ENCODE results near the gene NR1D1.

Gene NR1D1

DNA sequence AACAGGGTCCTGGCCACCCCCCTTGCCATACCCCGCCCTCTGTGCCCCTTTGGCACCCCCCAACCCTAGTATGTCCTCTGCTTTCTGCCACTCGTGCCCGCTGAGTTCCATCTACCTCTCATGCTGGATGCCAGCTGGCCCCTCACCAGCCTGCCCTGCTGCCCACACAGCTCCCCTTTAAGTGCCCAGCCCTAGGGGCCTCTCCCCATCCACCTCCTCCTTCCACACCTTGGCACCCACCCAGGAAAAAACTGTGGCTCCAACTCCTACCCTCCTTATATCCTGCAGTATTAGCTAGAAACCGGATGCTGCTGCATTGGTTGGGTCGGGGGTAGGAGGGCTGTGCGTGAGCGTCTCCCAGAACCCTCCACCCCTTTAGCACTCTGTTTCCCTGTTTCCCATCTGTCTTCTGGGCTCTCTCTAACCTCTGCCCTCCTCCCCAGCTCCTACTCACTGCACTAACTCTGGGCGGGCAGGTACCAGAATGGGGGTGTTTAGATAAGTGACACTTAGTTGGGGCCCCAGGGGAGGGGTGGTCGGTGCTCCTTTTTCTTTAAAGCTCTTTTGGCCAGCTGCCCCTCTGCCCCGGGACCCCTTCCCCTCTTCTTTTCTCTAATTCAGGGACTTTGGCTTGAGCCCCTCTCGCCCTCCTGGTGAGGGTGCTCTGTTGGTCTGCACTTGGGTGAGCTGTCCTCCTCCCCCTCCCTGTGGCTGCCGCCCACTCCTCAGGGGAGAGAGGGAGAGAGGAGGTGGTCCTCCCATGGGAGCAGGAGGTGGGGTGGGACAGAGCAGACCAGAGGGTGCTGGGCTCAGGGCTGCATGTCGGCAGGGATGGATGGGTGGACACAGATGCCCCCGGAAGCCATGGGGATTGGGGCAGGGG is 9.9 kb downstream of the NR1D1 start (continued):
- TF ChIP-seq, protein P1, sequence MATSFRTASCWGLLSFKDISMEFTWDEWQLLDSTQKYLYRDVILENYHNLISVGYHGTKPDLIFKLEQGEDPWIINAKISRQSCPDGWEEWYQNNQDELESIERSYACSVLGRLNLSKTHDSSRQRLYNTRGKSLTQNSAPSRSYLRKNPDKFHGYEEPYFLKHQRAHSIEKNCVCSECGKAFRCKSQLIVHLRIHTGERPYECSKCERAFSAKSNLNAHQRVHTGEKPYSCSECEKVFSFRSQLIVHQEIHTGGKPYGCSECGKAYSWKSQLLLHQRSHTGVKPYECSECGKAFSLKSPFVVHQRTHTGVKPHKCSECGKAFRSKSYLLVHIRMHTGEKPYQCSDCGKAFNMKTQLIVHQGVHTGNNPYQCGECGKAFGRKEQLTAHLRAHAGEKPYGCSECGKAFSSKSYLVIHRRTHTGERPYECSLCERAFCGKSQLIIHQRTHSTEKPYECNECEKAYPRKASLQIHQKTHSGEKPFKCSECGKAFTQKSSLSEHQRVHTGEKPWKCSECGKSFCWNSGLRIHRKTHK (tag by site-specific recombination; IDR thresholded peaks at IDR 0.05) = no peak
- TF ChIP-seq KLF8 (tag by site-specific recombination; IDR thresholded peaks at IDR 0.05) (no peak), ZXDB (tag by site-specific recombination; IDR thresholded peaks at IDR 0.05) (no peak), FEZF1 (tag by site-specific recombination; IDR thresholded peaks at IDR 0.05) (no peak), ZNF155 (tag by site-specific recombination; IDR thresholded peaks at IDR 0.05) (0 out of 2 replicates have a peak, but pooled peaks have one; percentile 17), ZNF701 (tag by site-specific recombination; IDR thresholded peaks at IDR 0.05) (no peak), REPIN1 (tag by site-specific recombination; IDR thresholded peaks at IDR 0.05; ENCODE audit: low read depth) (no peak), MYNN (tag by site-specific recombination; IDR thresholded peaks at IDR 0.05; ENCODE audit: borderline replicate concordance) (no peak)
- TF ChIP-seq, protein P2, sequence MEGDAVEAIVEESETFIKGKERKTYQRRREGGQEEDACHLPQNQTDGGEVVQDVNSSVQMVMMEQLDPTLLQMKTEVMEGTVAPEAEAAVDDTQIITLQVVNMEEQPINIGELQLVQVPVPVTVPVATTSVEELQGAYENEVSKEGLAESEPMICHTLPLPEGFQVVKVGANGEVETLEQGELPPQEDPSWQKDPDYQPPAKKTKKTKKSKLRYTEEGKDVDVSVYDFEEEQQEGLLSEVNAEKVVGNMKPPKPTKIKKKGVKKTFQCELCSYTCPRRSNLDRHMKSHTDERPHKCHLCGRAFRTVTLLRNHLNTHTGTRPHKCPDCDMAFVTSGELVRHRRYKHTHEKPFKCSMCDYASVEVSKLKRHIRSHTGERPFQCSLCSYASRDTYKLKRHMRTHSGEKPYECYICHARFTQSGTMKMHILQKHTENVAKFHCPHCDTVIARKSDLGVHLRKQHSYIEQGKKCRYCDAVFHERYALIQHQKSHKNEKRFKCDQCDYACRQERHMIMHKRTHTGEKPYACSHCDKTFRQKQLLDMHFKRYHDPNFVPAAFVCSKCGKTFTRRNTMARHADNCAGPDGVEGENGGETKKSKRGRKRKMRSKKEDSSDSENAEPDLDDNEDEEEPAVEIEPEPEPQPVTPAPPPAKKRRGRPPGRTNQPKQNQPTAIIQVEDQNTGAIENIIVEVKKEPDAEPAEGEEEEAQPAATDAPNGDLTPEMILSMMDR (tag by site-specific recombination; IDR thresholded peaks at IDR 0.05) = no peak
- TF ChIP-seq, protein P3, sequence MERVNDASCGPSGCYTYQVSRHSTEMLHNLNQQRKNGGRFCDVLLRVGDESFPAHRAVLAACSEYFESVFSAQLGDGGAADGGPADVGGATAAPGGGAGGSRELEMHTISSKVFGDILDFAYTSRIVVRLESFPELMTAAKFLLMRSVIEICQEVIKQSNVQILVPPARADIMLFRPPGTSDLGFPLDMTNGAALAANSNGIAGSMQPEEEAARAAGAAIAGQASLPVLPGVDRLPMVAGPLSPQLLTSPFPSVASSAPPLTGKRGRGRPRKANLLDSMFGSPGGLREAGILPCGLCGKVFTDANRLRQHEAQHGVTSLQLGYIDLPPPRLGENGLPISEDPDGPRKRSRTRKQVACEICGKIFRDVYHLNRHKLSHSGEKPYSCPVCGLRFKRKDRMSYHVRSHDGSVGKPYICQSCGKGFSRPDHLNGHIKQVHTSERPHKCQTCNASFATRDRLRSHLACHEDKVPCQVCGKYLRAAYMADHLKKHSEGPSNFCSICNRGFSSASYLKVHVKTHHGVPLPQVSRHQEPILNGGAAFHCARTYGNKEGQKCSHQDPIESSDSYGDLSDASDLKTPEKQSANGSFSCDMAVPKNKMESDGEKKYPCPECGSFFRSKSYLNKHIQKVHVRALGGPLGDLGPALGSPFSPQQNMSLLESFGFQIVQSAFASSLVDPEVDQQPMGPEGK (tag by site-specific recombination; IDR thresholded peaks at IDR 0.05) = no peak; the same call in 1 of the 2 replicates
- TF ChIP-seq, protein P4, sequence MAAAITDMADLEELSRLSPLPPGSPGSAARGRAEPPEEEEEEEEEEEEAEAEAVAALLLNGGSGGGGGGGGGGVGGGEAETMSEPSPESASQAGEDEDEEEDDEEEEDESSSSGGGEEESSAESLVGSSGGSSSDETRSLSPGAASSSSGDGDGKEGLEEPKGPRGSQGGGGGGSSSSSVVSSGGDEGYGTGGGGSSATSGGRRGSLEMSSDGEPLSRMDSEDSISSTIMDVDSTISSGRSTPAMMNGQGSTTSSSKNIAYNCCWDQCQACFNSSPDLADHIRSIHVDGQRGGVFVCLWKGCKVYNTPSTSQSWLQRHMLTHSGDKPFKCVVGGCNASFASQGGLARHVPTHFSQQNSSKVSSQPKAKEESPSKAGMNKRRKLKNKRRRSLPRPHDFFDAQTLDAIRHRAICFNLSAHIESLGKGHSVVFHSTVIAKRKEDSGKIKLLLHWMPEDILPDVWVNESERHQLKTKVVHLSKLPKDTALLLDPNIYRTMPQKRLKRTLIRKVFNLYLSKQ (tag by site-specific recombination; IDR thresholded peaks at IDR 0.05; ENCODE audit: borderline replicate concordance) = no peak

DNA sequence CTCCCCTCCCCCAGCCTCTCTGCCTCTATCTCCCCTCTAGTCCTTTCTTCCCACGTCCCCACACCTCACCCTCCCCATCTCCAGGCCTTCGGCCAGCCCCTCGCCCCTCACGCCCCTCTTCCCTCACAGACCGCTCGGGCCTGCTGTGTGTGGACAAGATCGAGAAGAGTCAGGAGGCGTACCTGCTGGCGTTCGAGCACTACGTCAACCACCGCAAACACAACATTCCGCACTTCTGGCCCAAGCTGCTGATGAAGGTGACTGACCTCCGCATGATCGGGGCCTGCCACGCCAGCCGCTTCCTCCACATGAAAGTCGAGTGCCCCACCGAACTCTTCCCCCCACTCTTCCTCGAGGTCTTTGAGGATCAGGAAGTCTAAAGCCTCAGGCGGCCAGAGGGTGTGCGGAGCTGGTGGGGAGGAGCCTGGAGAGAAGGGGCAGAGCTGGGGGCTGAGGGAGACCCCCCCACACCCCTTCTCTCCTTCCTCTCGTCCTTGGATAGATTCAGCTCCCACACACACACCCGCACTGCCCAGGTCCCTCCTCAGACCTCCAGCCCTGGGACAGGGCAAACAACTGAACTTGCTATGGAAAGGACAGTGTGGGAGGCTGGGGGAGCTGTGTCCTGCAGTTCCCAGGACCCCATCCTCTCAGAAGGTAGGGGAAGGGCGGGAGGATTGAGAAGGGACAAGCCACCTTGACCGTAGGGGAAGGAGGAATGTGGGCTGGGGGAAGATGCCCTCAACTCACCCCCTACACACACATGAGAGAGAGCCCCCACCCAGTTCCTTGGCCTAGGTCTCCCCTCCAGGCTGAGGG is 11.1 kb downstream of the NR1D1 start:
- Histone ChIP-seq H3K4me1 (ENCODE audit: control insufficient read depth, insufficient read depth, low read length) (no peaks in the 10 kb centered on the region), H3K9me3 (ENCODE audit: control insufficient read depth, insufficient read depth, low read depth, low read length) (no peaks in the 10 kb centered on the region), H3K27ac (ENCODE audit: extremely low read depth, low read depth, low read length) (no peak overlapping the region), H3K4me3 (ENCODE audit: low read depth, low read length) (no peak overlapping the region), H3K36me3 (ENCODE audit: control insufficient read depth in 2 of 2, insufficient read depth in 1 of 2, low read length in 2 of 2) (peaks cover 17 to 59% of the 10 kb centered on the region in 2 experiments; a peak in 2 of 3 replicates)
- peak; percentile 30; the same call in 1 of the 2 replicates for TF ChIP-seq ZFHX2 (tag by site-specific recombination; conservative IDR thresholded peaks at IDR 0.05)
- peak; percentile 40; the same call in 1 of the 2 replicates for TF ChIP-seq EGR2 (tag by site-specific recombination; IDR thresholded peaks at IDR 0.05; ENCODE audit: low read depth)
- TF ChIP-seq ZFP69B (tag by site-specific recombination; IDR thresholded peaks at IDR 0.05) = no peak
- no peak for TF ChIP-seq ZNF473 (tag by site-specific recombination; IDR thresholded peaks at IDR 0.05)
- TF ChIP-seq, protein P5, sequence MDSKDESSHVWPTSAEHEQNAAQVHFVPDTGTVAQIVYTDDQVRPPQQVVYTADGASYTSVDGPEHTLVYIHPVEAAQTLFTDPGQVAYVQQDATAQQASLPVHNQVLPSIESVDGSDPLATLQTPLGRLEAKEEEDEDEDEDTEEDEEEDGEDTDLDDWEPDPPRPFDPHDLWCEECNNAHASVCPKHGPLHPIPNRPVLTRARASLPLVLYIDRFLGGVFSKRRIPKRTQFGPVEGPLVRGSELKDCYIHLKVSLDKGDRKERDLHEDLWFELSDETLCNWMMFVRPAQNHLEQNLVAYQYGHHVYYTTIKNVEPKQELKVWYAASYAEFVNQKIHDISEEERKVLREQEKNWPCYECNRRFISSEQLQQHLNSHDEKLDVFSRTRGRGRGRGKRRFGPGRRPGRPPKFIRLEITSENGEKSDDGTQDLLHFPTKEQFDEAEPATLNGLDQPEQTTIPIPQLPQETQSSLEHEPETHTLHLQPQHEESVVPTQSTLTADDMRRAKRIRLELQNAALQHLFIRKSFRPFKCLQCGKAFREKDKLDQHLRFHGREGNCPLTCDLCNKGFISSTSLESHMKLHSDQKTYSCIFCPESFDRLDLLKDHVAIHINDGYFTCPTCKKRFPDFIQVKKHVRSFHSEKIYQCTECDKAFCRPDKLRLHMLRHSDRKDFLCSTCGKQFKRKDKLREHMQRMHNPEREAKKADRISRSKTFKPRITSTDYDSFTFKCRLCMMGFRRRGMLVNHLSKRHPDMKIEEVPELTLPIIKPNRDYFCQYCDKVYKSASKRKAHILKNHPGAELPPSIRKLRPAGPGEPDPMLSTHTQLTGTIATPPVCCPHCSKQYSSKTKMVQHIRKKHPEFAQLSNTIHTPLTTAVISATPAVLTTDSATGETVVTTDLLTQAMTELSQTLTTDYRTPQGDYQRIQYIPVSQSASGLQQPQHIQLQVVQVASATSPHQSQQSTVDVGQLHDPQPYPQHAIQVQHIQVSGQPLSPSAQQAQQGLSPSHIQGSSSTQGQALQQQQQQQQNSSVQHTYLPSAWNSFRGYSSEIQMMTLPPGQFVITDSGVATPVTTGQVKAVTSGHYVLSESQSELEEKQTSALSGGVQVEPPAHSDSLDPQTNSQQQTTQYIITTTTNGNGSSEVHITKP (tag by site-specific recombination; IDR thresholded peaks at IDR 0.05) = peak; percentile 23; the same call in 1 of the 2 replicates
- POLR2A ChIA-PET = interaction anchor here (0.9 kb wide), 1 partner anchor 27 kb away, joined by 6 read pairs; no protein-coding TSS in a partner anchor
- CTCF ChIA-PET = interaction anchor here (0.6 to 3.6 kb wide), 6 partner anchors 10 to 130 kb away, joined by 3 to 21 read pairs (median 3); no protein-coding TSS in a partner anchor

Data from HEK293 (cell line).